Measurements from ENCODE around the gene CNTNAP2. TPM values are rescaled to one million over a fixed set of nuclear protein-coding genes. Genes with fewer than 3 reads are reported as not detected.

Gene CNTNAP2
- total RNA-seq, 4 donors from 2014 or later, result 0.25 to 0.89 (median 0.30) TPM; not detected in 1

GRCh38 chr7:148362541-148362940, 2245.9 kb downstream of the CNTNAP2 start:
- Histone ChIP-seq H3K4me1 (no peaks in the 10 kb centered on the region), H3K36me3 (no peaks in the 10 kb centered on the region), H3K9me3 (no peaks in the 10 kb centered on the region), H3K27me3 (peaks cover 2% of the 10 kb centered on the region), H3K27ac (no peak overlapping the region), H3K4me3 (no peak overlapping the region)
- WGBS, result 78% methylated on average over 5 of the region's 5 CpGs
- no peak for DNase-seq (ENCODE audit: low spot score in 2 of 2)
- TF ChIP-seq CTCF (IDR thresholded peaks at IDR 0.05) (no peak), POLR2AphosphoS5 (IDR thresholded peaks at IDR 0.05) (no peak), EP300 (IDR thresholded peaks at IDR 0.05) (no peak), POLR2A (IDR thresholded peaks at IDR 0.05) (no peak)

DNA sequence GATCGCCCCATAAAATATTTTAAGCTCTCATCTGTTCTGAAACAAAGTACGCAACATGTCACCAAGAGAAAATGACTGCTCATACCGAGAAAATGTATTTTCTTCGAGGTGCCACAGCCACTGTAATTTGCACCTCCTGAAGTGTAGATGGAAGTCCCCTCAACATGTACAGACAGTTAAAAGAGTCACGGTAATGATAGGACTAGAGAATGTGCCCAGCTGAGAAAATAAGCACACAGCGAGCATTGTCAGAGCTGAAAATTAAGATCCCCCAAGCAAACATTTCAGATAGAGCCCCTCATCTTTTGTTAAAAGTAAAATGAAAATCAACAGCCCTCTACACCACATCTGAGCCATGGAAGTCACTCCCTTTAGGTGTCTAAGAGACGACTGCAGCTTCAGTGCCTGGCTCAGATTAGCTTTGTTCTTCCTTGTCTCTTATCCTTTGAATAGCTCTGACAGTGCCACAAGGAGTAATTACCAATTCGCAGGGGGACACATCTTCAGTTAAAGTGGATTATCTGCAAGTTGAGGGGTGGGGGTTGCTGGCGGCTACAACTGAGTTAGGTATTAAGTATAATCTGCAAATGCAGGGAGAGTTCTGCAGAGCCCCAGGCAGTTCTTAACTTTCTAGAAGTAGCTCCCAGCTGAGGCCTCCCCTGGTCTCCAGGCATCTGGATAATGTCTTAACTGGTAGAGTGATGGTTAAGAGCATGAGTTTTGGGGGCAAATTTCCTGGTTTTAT, 2251.3 kb downstream of the CNTNAP2 start:
- H3K9me3 ChIP-seq, result no peaks in the 10 kb centered on the region
- 84% methylated on average over 9 of the region's 9 CpGs for WGBS
- TF ChIP-seq CTCF (IDR thresholded peaks at IDR 0.05) (no peak), POLR2AphosphoS5 (IDR thresholded peaks at IDR 0.05) (no peak), POLR2A (IDR thresholded peaks at IDR 0.05) (no peak), EP300 (IDR thresholded peaks at IDR 0.05) (no peak)
- H3K4me3 ChIP-seq, result no peak overlapping the region
- H3K27ac ChIP-seq, result no peak overlapping the region
- DNase-seq (ENCODE audit: low spot score in 2 of 2), result no peak
- H3K4me1 ChIP-seq, result no peaks in the 10 kb centered on the region
- H3K27me3 ChIP-seq, result no peaks in the 10 kb centered on the region
- no peaks in the 10 kb centered on the region for H3K36me3 ChIP-seq

DNA sequence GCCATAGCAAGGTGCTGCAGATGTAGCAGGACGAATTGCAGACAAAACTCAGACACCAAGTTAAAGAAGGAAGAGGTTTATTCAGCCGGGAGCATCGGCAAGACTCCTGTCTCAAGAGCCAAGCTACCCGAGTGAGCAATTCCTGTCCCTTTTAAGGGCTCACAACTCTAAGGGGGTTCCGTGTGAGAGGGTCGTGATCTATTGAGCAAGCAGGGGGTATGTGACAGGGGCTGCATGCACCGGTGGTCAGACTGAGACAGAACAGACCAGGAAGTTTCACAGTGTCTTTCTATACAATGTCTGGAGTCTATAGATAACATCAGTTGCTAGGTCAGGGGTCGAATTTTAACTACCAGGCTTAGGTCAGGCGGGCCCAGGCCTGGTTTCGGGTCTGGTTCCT, 2252.0 kb downstream of the CNTNAP2 start:
- DNase-seq (ENCODE audit: low spot score in 2 of 2), result no peak
- Histone ChIP-seq H3K9me3 (no peaks in the 10 kb centered on the region), H3K27ac (no peak overlapping the region), H3K27me3 (no peaks in the 10 kb centered on the region), H3K4me1 (no peaks in the 10 kb centered on the region), H3K4me3 (no peak overlapping the region), H3K36me3 (no peaks in the 10 kb centered on the region)
- 84% methylated on average over 10 of the region's 10 CpGs for WGBS
- TF ChIP-seq POLR2AphosphoS5 (IDR thresholded peaks at IDR 0.05) (no peak), EP300 (IDR thresholded peaks at IDR 0.05) (no peak), CTCF (IDR thresholded peaks at IDR 0.05) (no peak), POLR2A (IDR thresholded peaks at IDR 0.05) (no peak)

DNA sequence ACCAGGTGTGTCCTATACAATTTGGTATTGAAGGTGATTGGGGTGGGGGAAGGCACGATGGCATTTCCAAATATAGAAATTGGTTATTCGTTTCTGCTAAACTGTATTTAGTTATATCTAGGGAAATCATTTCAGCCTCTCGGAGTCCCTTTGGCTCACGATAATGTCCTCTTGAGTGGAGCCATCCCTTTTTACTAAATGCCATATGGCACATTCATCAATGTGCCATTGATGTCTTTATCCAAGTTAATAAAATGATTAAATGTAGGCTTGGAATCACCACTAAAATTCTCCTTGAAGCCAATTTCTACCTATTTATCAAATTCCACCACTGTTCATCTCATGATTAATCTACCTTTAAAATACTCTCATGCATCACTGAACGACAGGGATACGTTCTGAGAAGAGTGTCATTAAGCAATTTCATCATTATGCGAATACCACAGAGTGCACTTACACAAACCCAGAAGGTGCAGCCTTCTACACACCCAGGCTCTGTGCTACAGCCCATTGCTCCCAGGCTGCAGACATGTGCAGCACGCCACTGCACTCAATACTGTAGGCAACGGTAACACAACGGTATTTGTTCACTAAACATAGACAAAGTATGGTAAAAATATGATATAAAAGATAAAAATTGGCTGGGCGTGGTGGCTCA, 2254.8 kb downstream of the CNTNAP2 start:
- Histone ChIP-seq H3K27ac (no peak overlapping the region), H3K9me3 (no peaks in the 10 kb centered on the region), H3K36me3 (no peaks in the 10 kb centered on the region), H3K4me3 (no peak overlapping the region), H3K4me1 (peaks cover 2% of the 10 kb centered on the region), H3K27me3 (no peaks in the 10 kb centered on the region)
- TF ChIP-seq CTCF (IDR thresholded peaks at IDR 0.05) (no peak), EP300 (IDR thresholded peaks at IDR 0.05) (no peak), POLR2A (IDR thresholded peaks at IDR 0.05) (no peak), POLR2AphosphoS5 (IDR thresholded peaks at IDR 0.05) (no peak)
- 77% methylated on average over 11 of the region's 11 CpGs for WGBS
- DNase-seq (ENCODE audit: low spot score in 2 of 2), result no peak

Measured in suprapubic skin (tissue), 4 donors.